GM13977 (cell line): ENCODE results near the gene SNX18.
"Not testable (repeated sequence)": the region's sequence is repeated elsewhere in the genome, so short reads cannot be mapped to it uniquely, and the experiment has no call there.

ENCODE experiments used
- DNase-seq: peaks from one replicate; pipeline ENCODE4 v3.0.0; 2012; ENCODE audit warnings: low spot score
- in situ Hi-C: fragments of 300-500 bp; cut with MboI; formaldehyde crosslinking; loops from one replicate; pipeline ENCODE4 v1.12.0; 2022; ENCODE audit warnings: low sequenced_read_pairs, low pct_unique_long_range_greater_than_20kb, mixed read lengths, inconsistent platforms; ENCODE audit not compliant: unreplicated experiment
- TF ChIP-seq, protein P1 (sequence below): IDR thresholded peaks from 2 replicates; pipeline ENCODE4 v1.5.1; 2012; ENCODE audit warnings: mild to moderate bottlenecking, control low read depth; ENCODE audit not compliant: insufficient read depth; ENCODE audit errors: extremely low read depth, missing control alignments

SNX18 gene

DNA sequence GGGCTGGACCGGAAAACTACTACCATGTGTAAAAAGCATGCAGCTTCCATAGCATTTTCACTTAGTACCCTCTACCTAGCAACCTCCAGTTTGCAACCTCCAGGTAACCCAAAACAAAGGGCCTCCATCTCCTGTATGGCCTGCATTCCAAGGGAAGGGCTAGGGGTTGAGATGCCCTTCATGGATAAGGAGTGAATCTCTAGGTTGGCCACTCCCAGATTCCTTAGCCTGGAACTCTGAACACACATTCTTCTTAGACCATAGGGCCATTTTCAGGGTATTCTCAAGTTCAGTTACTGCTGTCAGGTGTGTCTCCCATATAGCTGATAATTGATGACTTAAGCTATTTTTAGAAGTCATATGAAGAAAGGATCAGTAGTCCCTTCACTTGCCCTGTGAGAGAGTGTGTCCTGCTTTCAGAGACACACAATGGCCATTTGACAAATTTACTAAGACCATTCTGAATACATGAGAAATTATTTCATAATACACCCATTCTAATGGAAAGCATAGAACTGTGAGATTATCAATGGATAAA, 39.5 kb upstream of the SNX18 start:
- in situ Hi-C loops = no loop called here
- TF ChIP-seq, protein P1, sequence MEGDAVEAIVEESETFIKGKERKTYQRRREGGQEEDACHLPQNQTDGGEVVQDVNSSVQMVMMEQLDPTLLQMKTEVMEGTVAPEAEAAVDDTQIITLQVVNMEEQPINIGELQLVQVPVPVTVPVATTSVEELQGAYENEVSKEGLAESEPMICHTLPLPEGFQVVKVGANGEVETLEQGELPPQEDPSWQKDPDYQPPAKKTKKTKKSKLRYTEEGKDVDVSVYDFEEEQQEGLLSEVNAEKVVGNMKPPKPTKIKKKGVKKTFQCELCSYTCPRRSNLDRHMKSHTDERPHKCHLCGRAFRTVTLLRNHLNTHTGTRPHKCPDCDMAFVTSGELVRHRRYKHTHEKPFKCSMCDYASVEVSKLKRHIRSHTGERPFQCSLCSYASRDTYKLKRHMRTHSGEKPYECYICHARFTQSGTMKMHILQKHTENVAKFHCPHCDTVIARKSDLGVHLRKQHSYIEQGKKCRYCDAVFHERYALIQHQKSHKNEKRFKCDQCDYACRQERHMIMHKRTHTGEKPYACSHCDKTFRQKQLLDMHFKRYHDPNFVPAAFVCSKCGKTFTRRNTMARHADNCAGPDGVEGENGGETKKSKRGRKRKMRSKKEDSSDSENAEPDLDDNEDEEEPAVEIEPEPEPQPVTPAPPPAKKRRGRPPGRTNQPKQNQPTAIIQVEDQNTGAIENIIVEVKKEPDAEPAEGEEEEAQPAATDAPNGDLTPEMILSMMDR = no peak
- no peak for DNase-seq

DNA sequence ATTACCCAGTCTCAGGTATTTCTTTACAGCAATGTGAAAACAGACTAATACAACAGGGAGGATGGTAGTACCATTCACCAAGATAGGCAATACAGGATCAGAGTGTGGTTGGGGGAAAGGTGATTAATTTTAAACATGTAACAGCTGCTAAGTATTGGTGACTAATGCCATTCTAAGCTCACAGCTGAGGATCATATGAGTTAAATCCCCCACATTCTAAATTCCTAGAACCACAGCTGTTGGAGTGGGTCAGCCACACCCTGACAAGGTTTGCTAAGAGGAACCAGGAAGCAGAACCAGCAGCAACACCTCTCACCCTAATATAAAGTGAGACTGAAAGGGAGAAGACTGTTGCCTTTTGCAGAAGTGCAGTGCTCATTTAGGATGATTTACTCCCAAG, 37.3 kb upstream of the SNX18 start:
- in situ Hi-C loops = no loop called here

DNA sequence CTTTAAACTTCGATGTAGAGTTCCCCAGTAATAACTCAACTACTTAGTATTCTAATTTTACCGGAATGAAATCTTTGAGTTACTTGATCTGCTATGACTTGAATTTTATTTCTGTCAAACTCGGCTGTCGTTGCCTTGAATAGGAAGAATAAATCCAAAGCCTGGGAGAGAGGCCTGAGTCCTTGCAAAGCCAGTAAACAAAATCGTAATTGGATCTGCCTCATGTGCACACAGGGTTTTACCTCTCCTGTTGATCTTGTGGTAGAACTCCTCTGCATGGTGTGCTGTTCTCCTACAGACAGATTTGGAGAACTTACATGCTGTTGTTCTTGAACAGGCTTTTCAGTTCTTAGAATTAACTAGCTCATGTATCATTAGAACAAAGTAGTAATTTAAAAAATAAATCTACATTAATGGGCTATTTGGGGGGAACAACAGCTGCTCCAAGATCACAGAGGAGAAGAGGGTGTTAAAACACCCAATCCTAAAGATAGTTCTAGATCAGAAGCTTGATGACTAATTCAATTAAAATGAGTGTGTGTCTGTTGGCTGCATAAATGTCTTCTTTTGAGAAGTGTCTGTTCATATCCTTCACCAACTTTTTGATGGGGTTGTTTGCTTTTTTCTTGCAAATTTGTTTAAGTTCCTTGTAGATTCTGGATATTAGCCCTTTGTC, 33.2 kb upstream of the SNX18 start:
- TF ChIP-seq, protein P1 = no peak
- no peak for DNase-seq
- in situ Hi-C loops = no loop called here

More for the DNA sequence above, 37.3 kb upstream of the SNX18 start:
- TF ChIP-seq, protein P1 = no peak
- DNase-seq = no peak

DNA sequence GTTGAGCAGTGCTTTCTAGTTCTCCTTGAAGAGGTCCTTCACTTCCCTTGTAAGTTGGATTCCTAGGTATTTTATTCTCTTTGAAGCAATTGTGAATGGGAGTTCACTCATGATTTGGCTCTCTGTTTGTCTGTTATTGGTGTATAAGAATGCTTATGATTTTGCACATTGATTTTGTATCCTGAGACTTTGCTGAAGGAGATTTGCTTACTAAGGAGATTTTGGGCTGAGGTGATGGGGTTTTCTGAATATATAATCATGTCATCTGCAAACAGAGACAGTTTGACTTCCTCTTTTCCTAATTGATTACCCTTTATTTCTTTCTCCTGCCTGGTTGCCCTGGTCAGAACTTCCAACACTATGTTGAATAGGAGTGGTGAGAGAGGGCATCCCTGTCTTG, 31.9 kb upstream of the SNX18 start:
- in situ Hi-C loops, DNase-seq: not testable (repeated sequence)

DNA sequence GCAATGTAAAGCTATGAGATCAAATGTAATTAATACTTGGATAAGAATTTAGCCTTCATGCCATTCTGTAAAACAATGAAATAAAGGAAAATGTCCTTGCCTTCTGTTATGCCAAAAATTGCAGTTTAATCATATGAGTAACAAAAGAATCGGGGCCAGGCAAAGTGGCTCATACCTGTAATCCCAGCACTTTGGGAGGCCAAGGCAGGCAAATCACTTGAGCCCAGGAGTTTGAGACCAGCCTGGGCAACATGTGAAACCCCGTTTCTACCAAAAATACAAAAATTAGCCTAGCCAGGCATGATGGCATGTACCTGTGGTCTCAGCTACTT, 27.9 kb upstream of the SNX18 start:
- in situ Hi-C loops, DNase-seq: not testable (repeated sequence)

DNA sequence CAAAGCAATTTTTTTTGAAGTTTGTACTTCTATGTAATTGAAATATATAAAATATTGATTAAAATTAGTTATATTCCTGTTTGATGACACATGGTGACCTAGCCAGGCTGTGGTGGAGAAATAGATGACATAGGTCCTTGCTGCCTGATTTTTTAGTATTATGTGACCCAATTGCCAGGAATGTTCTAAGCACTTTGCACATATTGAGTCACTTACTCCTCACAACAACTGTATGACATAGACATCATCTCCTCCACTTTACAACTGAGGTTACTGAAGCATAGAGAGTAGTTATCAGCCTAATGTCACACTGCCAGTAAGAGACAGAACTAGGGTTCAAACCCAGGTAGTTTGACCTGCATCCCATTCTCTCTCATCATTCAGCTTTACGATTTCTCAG, 26.2 kb upstream of the SNX18 start:
- in situ Hi-C loops = no loop called here
- no peak for DNase-seq
- TF ChIP-seq, protein P1 = no peak

DNA sequence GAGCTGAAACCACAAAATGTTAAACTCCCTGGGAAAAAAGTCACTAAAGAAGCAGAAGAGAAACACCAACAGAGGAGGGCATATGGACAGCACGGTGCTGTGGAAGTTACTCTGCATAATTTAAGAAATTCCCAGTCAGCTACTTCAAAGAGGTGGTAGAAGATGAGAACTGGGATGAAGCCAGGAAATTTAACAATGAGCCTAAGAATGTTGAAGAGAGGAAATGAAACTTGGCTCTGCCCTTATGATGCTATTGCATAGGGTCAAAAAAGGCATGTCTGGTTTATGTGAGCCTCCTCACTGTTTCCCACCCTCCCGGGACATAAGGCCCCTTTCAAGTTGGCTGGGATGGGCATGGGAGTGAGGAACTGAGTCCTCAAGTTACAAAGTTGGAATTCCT, 25.4 kb upstream of the SNX18 start:
- in situ Hi-C loops = no loop called here
- DNase-seq = no peak
- TF ChIP-seq, protein P1 = no peak

DNA sequence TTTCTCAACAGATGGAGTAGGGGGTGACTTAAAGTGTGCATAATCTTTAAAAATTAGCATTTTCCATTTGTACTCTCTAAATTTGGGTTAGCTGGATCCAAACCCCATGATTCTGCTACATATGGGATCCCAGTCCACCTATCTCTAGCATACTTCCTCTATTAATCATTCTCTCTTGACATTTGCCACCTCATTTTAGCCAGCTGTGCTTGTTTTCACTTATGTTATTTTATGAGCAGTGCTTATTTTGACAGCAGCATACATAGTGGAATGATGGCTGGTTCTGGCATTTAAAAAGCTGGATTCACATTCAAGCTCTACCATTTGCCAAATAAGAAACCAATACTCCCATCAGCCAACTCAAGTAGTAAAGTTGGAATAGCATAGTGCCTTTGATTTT, 22.5 kb upstream of the SNX18 start:
- TF ChIP-seq, protein P1 = no peak
- no peak for DNase-seq
- in situ Hi-C loops = no loop called here
